WI38 (cell line): ENCODE measurements around the gene GCSH.
A peak's percentile ranks its signal among the peaks of the same experiment; 100 is the strongest.

ENCODE experiments used
- H3K4me3 ChIP-seq: 2 replicates; pipeline ENCODE4 v1.5.1; 2011; ENCODE audit warnings: low read depth, mild to moderate bottlenecking, control low read depth, low read length
- CTCF ChIP-seq: IDR thresholded peaks from 2 replicates; pipeline ENCODE4 v1.5.1; 2012; ENCODE audit warnings: low read depth, mild to moderate bottlenecking, control low read depth, low read length

GCSH gene

GRCh38 chr16:81136390-81137335, 40.5 kb upstream of the GCSH start:
- no peak for TF ChIP-seq CTCF

GRCh38 chr16:81130126-81130525, 33.9 kb upstream of the GCSH start:
- no peak for TF ChIP-seq CTCF

More at GRCh38 chr16:81136390-81137335, 40.5 kb upstream of the GCSH start:
- 0 out of 2 replicates have a peak overlapping the region, but pooled peaks have one; percentile 2 for H3K4me3 ChIP-seq

GRCh38 chr16:81128726-81129524, 32.7 kb upstream of the GCSH start:
- H3K4me3 ChIP-seq: no peak overlapping the region
- no peak for TF ChIP-seq CTCF

More at GRCh38 chr16:81130126-81130525, 33.9 kb upstream of the GCSH start:
- no peak overlapping the region for H3K4me3 ChIP-seq

GRCh38 chr16:81127051-81127450, 30.9 kb upstream of the GCSH start:
- TF ChIP-seq CTCF: no peak
- H3K4me3 ChIP-seq: no peak overlapping the region

- no peak for TF ChIP-seq CTCF
- H3K4me3 ChIP-seq: no peak overlapping the region
Observed at GRCh38 chr16:81123092-81123852, 27.1 kb upstream of the GCSH start.

GRCh38 chr16:81121474-81121990, 25.3 kb upstream of the GCSH start:
- H3K4me3 ChIP-seq: no peak overlapping the region
- no peak for TF ChIP-seq CTCF
